HepG2 (cell line): ENCODE measurements around the gene GATAD2B. TPM values are rescaled to one million over a fixed set of nuclear protein-coding genes. Genes with fewer than 3 reads are reported as not detected.

Experiments
- ATAC-seq: fragments of 200-7000 bp; cut with Tn5 transposase; 3 replicates; pipeline ENCODE4 v1.9.1; 2020; ENCODE audit warnings: mild to moderate bottlenecking, moderate library complexity
- BruUV-seq: library from RNA; stranded (reverse); fragments of 400-500 nt; replicated peaks from 2 replicates; lab custom pipeline; 2021; lab: Mats Ljungman, UMichigan
- CTCF ChIA-PET: fragments of 300-600 bp; formaldehyde crosslinking; extraction: SDS; loops from one replicate; lab custom pipeline; 2021; ENCODE audit warnings: low total read pairs, inconsistent platforms, low intra/inter-chr PET ratio; lab: Yijun Ruan, JAX
- POLR2A ChIA-PET: fragments of 350-600 bp; sonication (Branson Sonifier 250); formaldehyde crosslinking; loops from one replicate; lab custom pipeline; 2020; ENCODE audit warnings: antibody characterized with exemption, inconsistent platforms; lab: Yijun Ruan, JAX
- DNase-seq: peaks from one replicate; pipeline ENCODE4 v3.0.0-alpha.2; 2015; ENCODE audit warnings: low spot score
- FAIRE-seq: peaks from 3 replicates; lab custom pipeline; 2011; peaks lifted over from hg19 to GRCh38; lab: Jason Lieb, UNC
- H2AFZ ChIP-seq: one replicate; pipeline ENCODE4 v1.6.1; 2011; ENCODE audit warnings: low read length, inconsistent platforms
- H3K27ac ChIP-seq: fragments of 300-600 bp; 3 replicates; pipeline ENCODE4 v1.8.0; 2011; ENCODE audit warnings: mixed run types, mild to moderate bottlenecking, mixed read lengths, low read length, inconsistent platforms; ENCODE audit not compliant: insufficient read depth; ENCODE audit errors: extremely low read length
- H3K27me3 ChIP-seq, 2 experiments: fragments of 200-600 bp in 1 of 2; 2 replicates in 1 of 2; 3 replicates in 1 of 2; pipeline versions ENCODE4 v1.6.0 to v1.8.0; 2011; ENCODE audit warnings: low read length in 2 of 2, mild to moderate bottlenecking in 2 of 2, moderate library complexity in 2 of 2, inconsistent platforms in 1 of 2; ENCODE audit not compliant: insufficient read depth in 2 of 2, control insufficient read depth in 1 of 2
- H3K36me3 ChIP-seq, 2 experiments: fragments of 200-600 bp in 1 of 2; replicated peaks in 1 of 2; 2 replicates in 1 of 2; 3 replicates in 1 of 2; pipeline versions ENCODE4 v1.5.1 to v1.8.0; 2011; ENCODE audit warnings: low read length in 2 of 2, inconsistent platforms in 1 of 2; ENCODE audit not compliant: insufficient read depth in 2 of 2, control insufficient read depth in 1 of 2
- H3K4me1 ChIP-seq: 2 replicates; pipeline ENCODE4 v1.5.1; 2012; ENCODE audit warnings: low read length, inconsistent platforms; ENCODE audit not compliant: insufficient read depth
- H3K4me2 ChIP-seq: 2 replicates; pipeline ENCODE4 v1.6.0; 2011; ENCODE audit warnings: low read depth, low read length, inconsistent platforms
- H3K4me3 ChIP-seq, 3 experiments: fragments of 200-600 bp in 1 of 3; sonication (generic), shearing (Covaris generic) in 1 of 3; replicated peaks in 1 of 3; 2 replicates each; pipeline ENCODE4 v1.5.1; 2011 to 2016; ENCODE audit warnings: low read length in 3 of 3, inconsistent platforms in 2 of 3, low read depth in 2 of 3, mild to moderate bottlenecking in 2 of 3, control low read depth in 1 of 3, mixed read lengths in 1 of 3; ENCODE audit not compliant: insufficient read depth in 1 of 3
- H3K79me2 ChIP-seq: one replicate; pipeline ENCODE4 v1.6.1; 2011; ENCODE audit warnings: low read length, inconsistent platforms; ENCODE audit not compliant: insufficient read depth
- H3K9ac ChIP-seq: 2 replicates; pipeline ENCODE4 v1.6.0; 2011; ENCODE audit warnings: mild to moderate bottlenecking, low read depth, low read length, inconsistent platforms; ENCODE audit not compliant: insufficient read depth
- H3K9me3 ChIP-seq: 2 replicates; pipeline ENCODE4 v1.5.1; 2012; ENCODE audit warnings: mild to moderate bottlenecking, low read length
- H4K20me1 ChIP-seq: 2 replicates; pipeline ENCODE4 v1.6.0; 2011; ENCODE audit warnings: inconsistent platforms, mild to moderate bottlenecking, low read length, moderate library complexity; ENCODE audit not compliant: insufficient read depth
- ETV6 ChIP-seq: sonication (generic); formaldehyde crosslinking; conservative IDR thresholded peaks from 2 replicates; pipeline ENCODE4 v1.4.0; 2020; ENCODE audit warnings: missing genetic modification reagents
- GABPB1 ChIP-seq: IDR thresholded peaks from 2 replicates; pipeline ENCODE4 v1.6.1; 2016; ENCODE audit warnings: mild to moderate bottlenecking, missing genetic modification reagents, moderate library complexity, missing compliant biosample characterization
- HHEX ChIP-seq: IDR thresholded peaks from 2 replicates; pipeline ENCODE4 v1.6.1; 2016; ENCODE audit warnings: control low read depth
- NFE2 ChIP-seq: sonication (generic); formaldehyde crosslinking; IDR thresholded peaks from 2 replicates; pipeline ENCODE4 v1.4.0; 2020; ENCODE audit warnings: missing genetic modification reagents
- TBX3 ChIP-seq: fragments of 450-650 bp; IDR thresholded peaks from 2 replicates; pipeline ENCODE4 v1.6.1; 2017; ENCODE audit warnings: antibody characterized with exemption, mild to moderate bottlenecking, inconsistent platforms, borderline replicate concordance
- THRA ChIP-seq: sonication (generic); formaldehyde crosslinking; IDR thresholded peaks from 2 replicates; pipeline ENCODE4 v1.4.0; 2020; ENCODE audit warnings: missing genetic modification reagents, borderline replicate concordance
- ZBTB20 ChIP-seq: sonication (generic); formaldehyde crosslinking; IDR thresholded peaks from 2 replicates; pipeline ENCODE4 v1.8.1; 2023; ENCODE audit warnings: missing genetic modification reagents, low read depth, mild to moderate bottlenecking, borderline replicate concordance
- ZFP36L1 ChIP-seq: sonication (generic); formaldehyde crosslinking; IDR thresholded peaks from 2 replicates; pipeline ENCODE4 v1.8.0; 2022; ENCODE audit warnings: mild to moderate bottlenecking, missing genetic modification reagents, moderate library complexity
- ZFP91 ChIP-seq: sonication (generic); formaldehyde crosslinking; IDR thresholded peaks from 2 replicates; pipeline ENCODE4 v1.9.0; 2022; ENCODE audit warnings: missing genetic modification reagents, mild to moderate bottlenecking, borderline replicate concordance
- ZGPAT ChIP-seq: IDR thresholded peaks from 2 replicates; pipeline ENCODE4 v1.6.1; 2016; ENCODE audit warnings: mild to moderate bottlenecking
- ZNF225 ChIP-seq: sonication (generic); formaldehyde crosslinking; IDR thresholded peaks from 2 replicates; pipeline ENCODE4 v1.4.0; 2020; ENCODE audit warnings: mild to moderate bottlenecking, missing genetic modification reagents
- ZNF274 ChIP-seq: sonication (generic); formaldehyde crosslinking; IDR thresholded peaks from 2 replicates; pipeline ENCODE4 v1.5.1; 2020; ENCODE audit warnings: mild to moderate bottlenecking, missing genetic modification reagents
- ZNF383 ChIP-seq: sonication (generic); formaldehyde crosslinking; IDR thresholded peaks from 2 replicates; pipeline ENCODE4 v1.4.0; 2020; ENCODE audit warnings: missing genetic modification reagents, mild to moderate bottlenecking, borderline replicate concordance
- WGBS: methylation state at CpG from one replicate; pipeline ENCODE4 v1.1.6; 2017; ENCODE audit warnings: low lambda C conversion rate; 5-methylcytosine and 5-hydroxymethylcytosine counted together
- in situ Hi-C: cut with HindIII; loops from 2 replicates; pipeline ENCODE4 v1.10.0; 2017; ENCODE audit warnings: low pct_unique_long_range_greater_than_20kb; ENCODE audit not compliant: extremely low pct_ligation_motif_present
- intact Hi-C: fragments of 100-400 bp; cut with micrococcal nuclease; formaldehyde crosslinking; loops from one replicate; pipeline ENCODE4 v1.10.0; 2022; ENCODE audit not compliant: unreplicated experiment
- polyA plus RNA-seq, 8 experiments: library from polyadenylated mRNA; depleted of rRNA in 3 of 8; stranded (reverse) in 7 of 8; unstranded in 1 of 8; fragments of >200 nt; fragmentation: Illumina TruSeq in 4 of 8; extraction: Trizol in 4 of 8; gene quantifications; 2 replicates each; pipeline versions ENCODE4 v1.2.1 to v1.2.3, GENCODE V29; 2011 to 2016; ENCODE audit warnings: low read depth in 4 of 8, missing spikeins in 1 of 8, mixed read lengths in 1 of 8; ENCODE audit not compliant: insufficient read depth in 1 of 8
- total RNA-seq, 5 experiments: library from RNA; depleted of rRNA; stranded (reverse); fragments of >200 nt; fragmentation: Illumina TruSeq; extraction: Trizol; gene quantifications; 2 replicates each; pipeline ENCODE4 v1.2.3, GENCODE V29; 2016; ENCODE audit warnings: low read depth in 1 of 5
- TF ChIP-seq, protein P1 (sequence below): sonication (generic); formaldehyde crosslinking; IDR thresholded peaks from 2 replicates; pipeline ENCODE4 v1.5.0; 2020; ENCODE audit warnings: missing genetic modification reagents

Gene GATAD2B
- total and polyA plus RNA-seq, 2 of the 13 experiments (the other 11 are each of a cell fraction or from before 2014, with no cell fraction given) = 3.2 to 5.2 TPM

GRCh38 chr1:153916297-153916696 lies 6.5 kb downstream of the GATAD2B start:
- ChIA-PET CTCF (no interaction called here), POLR2A (no interaction called here)
- Histone ChIP-seq H3K36me3 (peaks cover 0 to 3% of the 10 kb centered on the region in 2 experiments; a peak in 2 of 5 replicates), H3K4me1 (peaks cover 49% of the 10 kb centered on the region), H3K9me3 (no peaks in the 10 kb centered on the region), H2AFZ (no peak overlapping the region), H3K79me2 (peaks cover 75% of the 10 kb centered on the region), H3K27ac (no peak overlapping the region), H3K9ac (no peak overlapping the region), H3K27me3 (no peaks in the 10 kb centered on the region), H4K20me1 (peaks cover 33% of the 10 kb centered on the region), H3K4me3 (no peak overlapping the region), H3K4me2 (no peak overlapping the region)
- ATAC-seq (no peak), DNase-seq (no peak), FAIRE-seq (no peak)
- TF ChIP-seq NFE2 (CRISPR knock-in tag) (no peak), ZGPAT (no peak), THRA (CRISPR knock-in tag) (no peak)
- intact Hi-C loops = loop anchor here (10.0 kb wide), 1 partner anchor 91 kb away; no protein-coding TSS in a partner anchor
- no TSS peak for BruUV-seq
- in situ Hi-C loops = no loop called here
- WGBS = 99% methylated on average over 4 of the region's 4 CpGs

- FAIRE-seq (no peak), ATAC-seq (no peak), DNase-seq (no peak)
- peak overlapping the region; percentile 35 for H3K27ac ChIP-seq
- ChIA-PET CTCF (no interaction called here), POLR2A (no interaction called here)
- H2AFZ ChIP-seq = no peak overlapping the region
- no peaks in the 10 kb centered on the region for H3K9me3 ChIP-seq
- intact Hi-C loops (loop anchor here (10.0 kb wide), 1 partner anchor 88 kb away; no protein-coding TSS in a partner anchor), in situ Hi-C loops (no loop called here)
- H3K27me3 ChIP-seq = no peaks in the 10 kb centered on the region
- peaks cover 26% of the 10 kb centered on the region for H3K4me1 ChIP-seq
- no peak overlapping the region for H3K4me3 ChIP-seq
- H3K36me3 ChIP-seq = peaks cover 0 to 3% of the 10 kb centered on the region in 2 experiments; a peak in 1 of 5 replicates
- peaks cover 61% of the 10 kb centered on the region for H3K79me2 ChIP-seq
- no peak overlapping the region for H3K9ac ChIP-seq
- no peak overlapping the region for H3K4me2 ChIP-seq
- peaks cover 14% of the 10 kb centered on the region; the same call in 1 of the 2 replicates for H4K20me1 ChIP-seq
- no TSS peak for BruUV-seq
- 76% methylated on average over 2 of the region's 2 CpGs for WGBS
- TF ChIP-seq ETV6 (no peak), ZFP36L1 (CRISPR knock-in tag) (no peak), HHEX (CRISPR knock-in tag) (no peak), GABPB1 (CRISPR knock-in tag) (no peak), ZBTB20 (CRISPR knock-in tag) (no peak), TBX3 (no peak), ZNF383 (CRISPR knock-in tag) (no peak), ZNF225 (CRISPR knock-in tag) (no peak), ZFP91 (CRISPR knock-in tag) (no peak), ZNF274 (CRISPR knock-in tag) (no peak)
- TF ChIP-seq, protein P1, sequence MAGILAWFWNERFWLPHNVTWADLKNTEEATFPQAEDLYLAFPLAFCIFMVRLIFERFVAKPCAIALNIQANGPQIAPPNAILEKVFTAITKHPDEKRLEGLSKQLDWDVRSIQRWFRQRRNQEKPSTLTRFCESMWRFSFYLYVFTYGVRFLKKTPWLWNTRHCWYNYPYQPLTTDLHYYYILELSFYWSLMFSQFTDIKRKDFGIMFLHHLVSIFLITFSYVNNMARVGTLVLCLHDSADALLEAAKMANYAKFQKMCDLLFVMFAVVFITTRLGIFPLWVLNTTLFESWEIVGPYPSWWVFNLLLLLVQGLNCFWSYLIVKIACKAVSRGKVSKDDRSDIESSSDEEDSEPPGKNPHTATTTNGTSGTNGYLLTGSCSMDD (CRISPR knock-in tag) = no peak
Observed at GRCh38 chr1:153912349-153912748, 10.4 kb downstream of the GATAD2B start.
